NCI-H2171 (cell line): ENCODE data around the gene CLK1.
"Not testable (repeated sequence)": the region's sequence is repeated elsewhere in the genome, so short reads cannot be mapped to it uniquely, and the experiment has no call there.

Source experiments
- DNase-seq: peaks from one replicate; lab custom pipeline; 2025; lab: John Stamatoyannopoulos, UW

The CLK1 gene

DNA sequence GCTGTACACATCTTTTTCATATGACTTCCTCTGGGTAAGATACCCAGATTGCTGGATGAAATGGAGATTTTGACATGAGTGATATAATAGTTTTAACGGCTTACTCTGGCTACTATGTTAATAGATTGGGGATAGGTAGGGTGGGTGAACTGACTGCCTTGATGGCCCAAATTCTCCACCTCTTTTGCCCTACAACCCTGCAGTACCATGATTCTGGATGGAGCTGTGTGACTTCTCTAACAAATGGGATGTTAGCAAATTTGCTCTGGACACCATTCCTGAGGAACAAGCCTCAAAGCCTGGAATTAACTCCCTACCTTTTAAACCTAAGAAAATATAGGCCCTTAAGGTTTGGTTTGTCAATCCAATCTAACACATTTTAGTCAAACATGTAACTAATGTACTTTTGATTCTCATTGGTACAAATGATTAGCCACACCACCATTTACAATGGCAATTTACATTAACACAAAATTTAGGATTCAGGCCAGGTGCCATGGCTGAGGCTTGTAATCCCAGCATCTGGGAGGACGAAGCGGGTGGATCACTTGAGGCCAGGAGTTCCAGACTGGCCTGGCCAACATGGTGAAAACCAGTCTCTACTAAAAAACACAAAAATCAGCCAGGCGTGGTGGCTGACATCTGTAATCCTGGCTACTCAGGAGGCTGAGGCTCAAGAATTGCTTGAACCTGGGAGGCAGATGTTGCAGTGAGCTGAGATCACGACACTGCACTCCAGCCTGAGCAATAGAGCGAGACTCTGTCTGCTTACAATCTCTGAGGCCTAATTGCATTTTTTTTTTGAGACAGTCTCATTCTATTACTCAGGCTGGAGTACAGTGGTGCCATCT, 12.8 kb downstream of the CLK1 start:
- DNase-seq: no peak

- no peak for DNase-seq
Observed at GRCh38 chr2:200850512-200851256, 13.8 kb downstream of the CLK1 start.

GRCh38 chr2:200847939-200848338, 16.5 kb downstream of the CLK1 start:
- DNase-seq: no peak

DNA sequence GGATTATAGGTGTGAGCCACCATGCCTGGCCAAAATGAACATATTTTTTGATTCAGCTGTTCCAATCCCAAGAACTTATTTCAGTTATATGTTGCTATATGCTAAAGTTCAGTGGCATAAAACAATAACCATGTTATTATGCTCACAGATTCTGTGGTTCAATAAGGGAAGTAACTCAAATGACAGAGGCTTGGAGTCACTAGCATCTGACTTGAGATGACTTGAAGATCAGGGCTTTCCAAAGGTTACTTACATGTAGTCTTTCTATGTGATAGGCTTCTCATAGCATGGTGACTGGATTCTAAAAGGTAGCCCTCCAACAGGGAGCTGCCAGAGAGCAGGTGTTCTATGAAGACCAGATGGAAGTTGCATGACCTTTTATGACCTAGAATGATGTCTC, 17.2 kb downstream of the CLK1 start:
- no peak for DNase-seq

DNA sequence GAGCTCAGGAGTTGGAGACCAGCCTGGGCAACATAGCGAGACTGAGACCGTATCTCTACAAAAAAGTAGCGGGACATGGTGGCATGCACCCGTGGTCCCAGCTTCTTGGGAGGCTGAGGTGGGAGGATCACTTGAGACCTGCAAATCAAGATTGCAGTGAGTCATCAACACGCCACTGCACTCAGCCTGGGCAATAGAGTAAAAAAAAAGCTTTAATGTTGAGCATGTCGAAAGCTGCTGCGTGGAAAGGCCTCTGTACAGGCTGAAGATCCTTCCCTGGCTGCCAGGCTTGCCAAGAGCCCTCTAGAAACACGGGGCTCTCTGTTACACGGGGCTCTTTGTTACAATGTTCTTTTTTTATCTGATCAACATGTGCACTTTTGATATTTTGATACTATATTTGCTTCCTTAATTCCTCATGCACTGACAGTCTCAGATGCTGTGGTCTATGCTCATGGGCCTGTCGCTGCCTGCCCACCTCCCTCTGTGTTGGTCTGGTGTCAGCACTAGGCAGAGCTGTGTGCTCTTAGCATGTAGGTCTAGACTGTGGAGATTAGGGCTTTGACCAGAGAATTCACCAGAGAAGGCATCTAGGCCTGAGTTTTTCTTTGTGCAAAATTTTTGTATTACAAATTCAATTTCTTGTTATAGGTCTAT, 18.7 kb downstream of the CLK1 start:
- DNase-seq: no peak

DNA sequence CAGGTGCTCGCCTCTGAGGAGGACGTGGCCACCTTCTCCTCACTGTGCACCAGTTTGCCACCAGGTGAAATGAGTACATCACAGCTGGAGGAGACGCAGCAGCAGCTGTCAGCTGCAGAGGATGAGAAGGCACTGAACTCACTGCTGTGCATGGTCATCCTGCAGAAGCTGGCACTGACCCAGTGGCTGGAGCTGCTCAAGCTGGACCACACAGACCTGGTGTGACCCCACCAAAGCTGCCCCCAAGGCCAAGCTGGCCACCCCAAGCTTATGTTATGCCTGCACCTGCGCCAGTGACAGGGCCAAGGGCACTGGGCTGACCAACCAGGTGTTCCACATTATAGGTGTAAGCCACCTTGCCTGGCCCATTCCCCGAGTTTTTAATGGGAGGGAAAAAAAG, 19.3 kb downstream of the CLK1 start:
- no peak for DNase-seq

- DNase-seq: no peak
Observed at GRCh38 chr2:200843993-200844948, 20.2 kb downstream of the CLK1 start.

GRCh38 chr2:200839513-200839912, 24.9 kb downstream of the CLK1 start:
- no peak for DNase-seq

DNA sequence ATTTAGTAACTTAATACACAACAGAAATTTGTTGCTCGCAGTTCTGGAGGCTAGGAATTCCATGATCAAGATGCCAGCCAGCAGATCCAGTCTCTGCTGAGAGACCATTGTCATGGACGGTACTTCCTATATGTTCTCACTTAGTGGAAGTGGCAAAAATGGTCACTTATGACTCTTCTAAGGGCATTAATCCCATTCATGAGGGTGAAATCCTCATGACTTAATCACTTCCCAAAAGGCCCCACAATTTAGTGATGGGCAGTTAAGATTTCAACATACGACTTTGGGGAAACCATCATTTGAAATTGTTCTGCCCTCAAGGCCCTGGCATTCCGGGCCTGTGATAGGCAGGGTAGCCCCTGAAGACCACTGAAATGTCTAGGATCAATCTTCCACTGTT, 29.8 kb downstream of the CLK1 start:
- DNase-seq: no peak

- no peak for DNase-seq
Observed at GRCh38 chr2:200829258-200829655, 35.2 kb downstream of the CLK1 start.

DNA sequence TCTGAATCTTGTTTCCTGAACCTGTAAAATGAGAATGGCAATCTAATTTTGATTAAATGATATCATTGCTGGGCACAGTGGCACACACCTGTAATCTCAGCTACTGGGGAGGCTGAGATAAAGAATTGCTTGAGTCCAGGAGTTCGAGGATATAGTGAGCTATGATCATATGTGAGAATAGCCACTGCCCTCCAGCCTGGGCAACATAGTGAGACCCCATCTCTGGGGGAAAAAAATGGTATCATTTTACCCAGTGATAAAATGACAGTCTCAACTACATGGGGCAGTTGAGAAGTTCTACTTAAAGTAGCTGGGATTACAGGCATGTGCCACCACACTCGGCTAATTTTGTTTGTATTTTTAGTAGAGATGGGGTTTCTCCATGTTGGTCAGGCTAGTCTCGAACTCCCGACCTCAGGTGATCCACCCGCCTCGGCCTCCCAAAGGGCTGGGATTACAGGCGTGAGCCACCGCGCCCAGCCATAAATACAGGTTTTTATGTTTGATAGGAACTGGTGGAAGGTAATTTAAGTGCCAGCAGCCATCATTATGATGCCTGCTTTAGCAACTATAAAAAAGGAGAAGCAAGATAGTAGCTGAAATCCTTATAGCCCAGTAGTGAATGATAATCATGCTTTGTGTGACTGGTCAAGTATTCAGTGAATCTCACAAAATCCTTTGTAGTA, 35.7 kb downstream of the CLK1 start:
- DNase-seq: no peak

GRCh38 chr2:200828104-200828503, 36.4 kb downstream of the CLK1 start:
- DNase-seq: no peak

- no peak for DNase-seq
Observed at GRCh38 chr2:200821686-200822245, 42.7 kb downstream of the CLK1 start.

- no peak for DNase-seq
Observed at GRCh38 chr2:200820573-200821234, 43.8 kb downstream of the CLK1 start.

GRCh38 chr2:200818732-200819131, 45.7 kb downstream of the CLK1 start:
- DNase-seq: not testable (repeated sequence)

- no peak for DNase-seq
Observed at GRCh38 chr2:200814917-200815316, 49.5 kb downstream of the CLK1 start.

DNA sequence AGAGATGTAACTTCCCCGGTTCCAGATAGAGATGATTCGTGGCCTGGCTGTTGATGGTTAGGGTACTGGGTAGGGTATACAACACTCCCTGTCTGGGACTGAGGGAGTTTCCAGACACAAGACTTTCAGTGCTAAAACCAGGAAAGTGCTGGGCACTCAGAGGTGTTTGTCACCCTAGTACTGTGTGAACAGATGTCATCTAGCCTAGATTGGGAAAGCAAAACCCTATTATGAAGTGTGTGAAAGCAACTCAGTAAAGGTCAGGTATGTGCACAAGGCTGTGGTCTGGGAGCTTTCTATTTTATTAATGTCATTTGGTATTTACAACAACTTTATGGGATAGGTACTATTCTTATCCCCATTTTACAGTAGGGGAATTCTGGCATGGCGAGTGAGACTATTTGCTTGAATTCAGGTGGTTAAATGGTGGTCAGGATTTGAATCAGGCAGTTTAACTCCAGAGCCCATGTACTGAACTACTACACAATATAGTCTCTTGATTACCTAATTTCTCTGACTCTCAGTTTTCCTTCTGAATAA, 50.1 kb downstream of the CLK1 start:
- DNase-seq: no peak

DNA sequence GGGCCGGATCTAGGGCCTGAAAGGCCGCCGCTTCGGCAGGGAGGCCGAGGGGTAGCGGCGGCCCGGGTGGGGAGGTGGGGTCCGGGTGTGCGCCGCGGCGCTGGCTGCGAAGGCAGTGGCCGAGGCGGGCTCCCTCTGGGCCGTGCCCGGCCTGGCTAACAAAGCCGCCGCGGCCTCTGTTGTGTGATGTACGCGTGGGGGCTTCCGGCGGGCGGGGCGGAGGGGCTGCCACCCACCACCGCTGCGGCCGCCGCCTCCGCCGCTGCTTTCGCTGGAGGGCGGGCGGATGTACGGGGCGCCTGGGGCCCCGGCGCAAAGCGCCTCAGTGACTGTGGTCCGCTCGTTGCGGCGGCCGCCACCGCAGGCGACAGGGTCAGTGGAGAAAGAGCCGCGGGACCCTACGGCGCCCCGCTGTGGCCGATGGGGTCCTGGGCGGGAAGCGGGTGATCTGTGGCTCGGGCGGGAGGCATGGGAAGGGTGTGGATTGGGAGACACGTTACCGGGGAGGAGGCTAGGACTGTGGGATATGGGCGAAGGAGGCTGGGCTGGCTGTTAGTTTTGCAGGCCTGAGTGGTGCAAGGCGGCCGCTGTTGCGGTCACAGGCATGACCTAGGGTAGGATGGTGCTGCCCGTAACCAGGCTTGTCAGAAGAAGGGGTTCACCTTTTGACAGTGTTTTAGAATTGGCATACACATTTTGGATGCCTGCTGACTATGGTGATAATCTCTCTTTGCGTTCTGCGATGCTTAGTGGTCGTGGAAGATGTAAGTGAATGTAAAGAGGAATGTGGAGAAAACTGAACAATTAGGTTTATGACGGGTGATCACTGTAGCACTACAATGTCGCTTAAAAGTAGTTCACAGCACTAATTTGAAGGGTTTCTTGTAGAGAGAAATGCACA, 52.1 kb downstream of the CLK1 start:
- DNase-seq: peak; percentile 30
